IPS-NIHi7 (cell line): ENCODE measurements around the gene MRPS10.
A peak's percentile ranks its signal among the peaks of the same experiment; 100 is the strongest.
"Not testable (repeated sequence)": the region's sequence is repeated elsewhere in the genome, so short reads cannot be mapped to it uniquely, and the experiment has no call there.

Experiments used
- DNase-seq: peaks from one replicate; pipeline ENCODE4 v3.0.0; 2012; ENCODE audit warnings: mixed read lengths; ENCODE audit errors: extremely low spot score

MRPS10 gene

GRCh38 chr6:42177514-42178364 lies 39.9 kb downstream of the MRPS10 start:
- peak; percentile 83 for DNase-seq

GRCh38 chr6:42176981-42177380 lies 40.7 kb downstream of the MRPS10 start:
- no peak for DNase-seq

- no peak for DNase-seq
Observed at GRCh38 chr6:42175860-42176259, 41.8 kb downstream of the MRPS10 start.

GRCh38 chr6:42173101-42173500 lies 44.6 kb downstream of the MRPS10 start, which contains the start of gene GUCA1A:
TSS of gene GUCA1A (plus strand) at chr6:42173364. CDS start at chr6:42173614, 250 bp downstream.
- no peak for DNase-seq

- no peak for DNase-seq
Observed at GRCh38 chr6:42171813-42172581, 45.7 kb downstream of the MRPS10 start.

- not testable (repeated sequence) for DNase-seq
Observed at GRCh38 chr6:42169780-42170179, 47.9 kb downstream of the MRPS10 start.

- DNase-seq = no peak
Observed at GRCh38 chr6:42168650-42169049, 49.0 kb downstream of the MRPS10 start.

GRCh38 chr6:42166444-42167141 lies 51.1 kb downstream of the MRPS10 start:
- DNase-seq = peak; percentile 92

- DNase-seq = no peak
Observed at GRCh38 chr6:42165016-42165415, 52.6 kb downstream of the MRPS10 start.

- DNase-seq = peak; percentile 22
Observed at GRCh38 chr6:42163981-42164380, 53.7 kb downstream of the MRPS10 start.

GRCh38 chr6:42162812-42163211 lies 54.8 kb downstream of the MRPS10 start:
- no peak for DNase-seq

GRCh38 chr6:42162384-42162783 lies 55.3 kb downstream of the MRPS10 start:
- peak; percentile 54 for DNase-seq

GRCh38 chr6:42159431-42160024 lies 58.1 kb downstream of the MRPS10 start:
- no peak for DNase-seq

- DNase-seq = no peak
Observed at GRCh38 chr6:42158631-42159030, 59.0 kb downstream of the MRPS10 start.

GRCh38 chr6:42158011-42158410 lies 59.6 kb downstream of the MRPS10 start:
- DNase-seq = no peak
